GM23248 (cell line): ENCODE data around the gene PSMC3.

Experiments
- EZH2 ChIP-seq: fragments of 200-600 bp; sonication (generic); IDR thresholded peaks from 2 replicates; pipeline ENCODE4 v1.6.1; 2018; ENCODE audit warnings: antibody characterized with exemption, mild to moderate bottlenecking; ENCODE audit not compliant: insufficient read depth, poor library complexity, severe bottlenecking
- EZH2phosphoT487 ChIP-seq: fragments of 200-600 bp; sonication (generic); IDR thresholded peaks from 2 replicates; pipeline ENCODE4 v1.6.1; 2018; ENCODE audit warnings: antibody characterized with exemption, moderate library complexity, mild to moderate bottlenecking, low read depth; ENCODE audit not compliant: insufficient read depth

DNA sequence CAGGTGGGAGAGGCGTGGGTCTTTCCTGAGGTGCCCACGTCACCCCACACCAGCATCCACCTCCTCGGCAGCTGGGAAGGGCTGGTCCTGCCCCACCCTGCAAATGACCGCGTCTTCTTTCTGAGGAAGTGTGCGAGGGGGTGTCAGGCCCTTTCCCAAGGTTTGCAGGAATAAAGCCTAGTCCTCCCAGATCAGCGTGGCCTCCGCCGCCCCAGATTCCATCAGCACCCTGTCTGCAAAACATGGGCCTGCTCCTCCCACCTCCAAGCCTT lies 32.3 kb downstream of the PSMC3 start:
- TF ChIP-seq EZH2 (no peak), EZH2phosphoT487 (no peak)
